Stomach (tissue), 4 donors: ENCODE measurements around the gene NARS2.

Source experiments
- CTCF ChIP-seq, 7 experiments: fragments of 450-650 bp in 4 of 7; fragments of 200-600 bp in 3 of 7; sonication (generic) in 3 of 7; IDR thresholded peaks; one replicate each; pipeline ENCODE4 v1.5.1; 2016 to 2019; ENCODE audit warnings: antibody characterized with exemption in 7 of 7, control low read depth in 2 of 7, mild to moderate bottlenecking in 1 of 7
- POLR2AphosphoS5 ChIP-seq, 3 donors: sonication (generic); formaldehyde crosslinking; IDR thresholded peaks; one replicate each; pipeline ENCODE4 v1.6.1; 2016; ENCODE audit warnings: antibody characterized with exemption in 3 of 3

- TF ChIP-seq POLR2AphosphoS5 (IDR thresholded peaks at IDR 0.05) (no peak), CTCF (IDR thresholded peaks at IDR 0.05) (no peak)
These were observed 132.7 kb downstream of the NARS2 start for GRCh38 chr11:78441956-78442355.
